ENCODE data around the gene YKT6. TPM values are rescaled to one million over a fixed set of nuclear protein-coding genes. Genes with fewer than 3 reads are reported as not detected.
"Not testable (repeated sequence)": the region's sequence is repeated elsewhere in the genome, so short reads cannot be mapped to it uniquely, and the experiment has no call there.

The YKT6 gene
- total RNA-seq, 1 experiment from 2014 or later, result 111 TPM

DNA sequence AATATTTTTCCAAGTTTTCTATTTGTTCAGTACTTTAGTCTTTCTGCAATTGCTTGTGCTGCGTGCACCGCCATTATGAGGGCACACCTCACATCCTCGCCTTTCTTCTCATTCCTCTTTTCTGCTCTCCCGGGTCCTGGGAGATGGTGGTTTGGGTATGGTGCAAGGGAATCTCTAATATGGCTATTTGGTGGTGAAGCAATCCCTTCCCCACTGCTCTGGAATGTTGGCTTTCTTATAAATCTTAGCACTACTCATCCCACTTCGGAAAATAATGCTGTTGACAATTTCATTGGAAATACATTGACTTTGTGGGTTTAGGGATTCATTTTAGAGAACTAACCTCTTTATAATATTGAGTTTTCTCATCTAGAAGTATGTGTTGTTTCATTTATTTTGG is 9.6 kb upstream of the YKT6 start:
- no peaks in the 10 kb centered on the region; the same call in 1 of the 2 replicates for H3K27me3 ChIP-seq (replicated peaks)
- H3K4me1 ChIP-seq (replicated peaks), result peaks cover 19% of the 10 kb centered on the region
- no peak overlapping the region for H3K4me3 ChIP-seq
- no peak for DNase-seq (ENCODE audit: low read depth in 1 of 2, low spot score in 2 of 2)
- H3K27ac ChIP-seq, result no peak overlapping the region
- H3K36me3 ChIP-seq, result no peaks in the 10 kb centered on the region
- no peaks in the 10 kb centered on the region for H3K9me3 ChIP-seq (replicated peaks)

DNA sequence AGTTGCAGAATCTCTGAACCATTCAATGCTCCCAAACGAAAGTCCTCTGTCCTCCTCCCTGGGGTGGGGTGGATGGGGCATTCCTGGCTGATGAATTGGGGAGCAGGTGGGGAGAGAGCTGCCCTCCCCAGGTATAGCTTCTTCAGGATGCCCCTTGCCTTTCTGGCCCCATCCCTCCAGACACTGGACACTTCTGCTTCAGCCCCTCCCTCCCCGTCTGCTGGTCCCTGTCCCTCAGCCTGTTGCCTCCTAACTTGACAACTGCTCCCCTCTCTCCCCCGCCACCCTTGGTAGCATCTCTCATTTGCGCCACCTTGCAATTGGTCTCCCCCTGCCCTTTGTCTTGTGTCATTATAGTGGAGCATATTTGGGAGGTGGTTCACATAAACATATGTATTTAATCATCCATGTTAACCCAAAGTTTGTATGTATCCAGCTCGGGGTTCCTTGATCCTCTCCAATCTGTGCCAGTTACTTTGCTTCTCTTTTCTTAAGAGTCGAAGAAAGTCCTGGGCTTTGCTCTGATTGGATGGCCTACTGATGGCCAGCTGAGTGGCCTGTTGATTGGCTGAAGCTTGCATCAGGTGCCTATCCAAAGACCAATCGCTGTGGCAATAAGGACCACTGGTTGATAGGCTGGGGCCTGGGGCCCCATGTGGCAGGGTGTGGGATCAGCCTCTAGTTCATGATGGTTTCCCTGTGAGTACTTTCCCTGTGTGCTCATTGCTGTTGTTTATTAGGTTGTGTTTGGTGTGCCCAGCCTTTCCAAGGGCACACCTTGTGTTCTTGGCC is 7.6 kb upstream of the YKT6 start:
- no peaks in the 10 kb centered on the region for H3K9me3 ChIP-seq (replicated peaks)
- H3K27ac ChIP-seq, result no peak overlapping the region

DNA sequence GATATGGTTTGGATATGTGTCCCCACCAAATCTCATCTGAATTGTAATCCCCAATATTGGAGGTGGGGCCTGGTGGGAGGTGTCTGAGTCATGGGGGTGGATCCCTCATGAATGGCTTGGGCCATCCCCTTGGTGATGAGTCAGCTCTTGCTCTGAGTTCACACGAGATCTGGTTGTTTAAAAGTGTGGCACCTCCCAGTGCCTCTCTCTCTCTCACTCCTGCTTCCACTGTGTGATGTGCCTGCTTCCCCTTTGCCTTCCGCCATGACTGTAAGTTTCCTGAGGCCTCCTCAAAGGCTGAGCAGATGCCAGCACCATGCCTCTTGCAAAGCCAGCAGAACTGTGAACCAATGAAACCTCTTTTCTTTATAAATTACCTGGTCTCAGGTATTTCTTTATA is 6.7 kb upstream of the YKT6 start:
- Histone ChIP-seq H3K4me1 (replicated peaks) (0 out of 2 replicates have a peak, but pooled peaks cover 3% of the 10 kb centered on the region), H3K27me3 (replicated peaks) (no peaks in the 10 kb centered on the region; the same call in 1 of the 2 replicates), H3K27ac (no peak overlapping the region), H3K4me3 (no peak overlapping the region), H3K9me3 (replicated peaks) (no peaks in the 10 kb centered on the region), H3K36me3 (no peaks in the 10 kb centered on the region)
- no peak for DNase-seq (ENCODE audit: low read depth in 1 of 2, low spot score in 2 of 2)

More for the DNA sequence above, 7.6 kb upstream of the YKT6 start:
- no peak for DNase-seq (ENCODE audit: low read depth in 1 of 2, low spot score in 2 of 2)
- H3K4me3 ChIP-seq, result no peak overlapping the region
- H3K27me3 ChIP-seq (replicated peaks), result no peaks in the 10 kb centered on the region; the same call in 1 of the 2 replicates
- peaks cover 4% of the 10 kb centered on the region; the same call in 1 of the 2 replicates for H3K4me1 ChIP-seq (replicated peaks)
- no peaks in the 10 kb centered on the region for H3K36me3 ChIP-seq

DNA sequence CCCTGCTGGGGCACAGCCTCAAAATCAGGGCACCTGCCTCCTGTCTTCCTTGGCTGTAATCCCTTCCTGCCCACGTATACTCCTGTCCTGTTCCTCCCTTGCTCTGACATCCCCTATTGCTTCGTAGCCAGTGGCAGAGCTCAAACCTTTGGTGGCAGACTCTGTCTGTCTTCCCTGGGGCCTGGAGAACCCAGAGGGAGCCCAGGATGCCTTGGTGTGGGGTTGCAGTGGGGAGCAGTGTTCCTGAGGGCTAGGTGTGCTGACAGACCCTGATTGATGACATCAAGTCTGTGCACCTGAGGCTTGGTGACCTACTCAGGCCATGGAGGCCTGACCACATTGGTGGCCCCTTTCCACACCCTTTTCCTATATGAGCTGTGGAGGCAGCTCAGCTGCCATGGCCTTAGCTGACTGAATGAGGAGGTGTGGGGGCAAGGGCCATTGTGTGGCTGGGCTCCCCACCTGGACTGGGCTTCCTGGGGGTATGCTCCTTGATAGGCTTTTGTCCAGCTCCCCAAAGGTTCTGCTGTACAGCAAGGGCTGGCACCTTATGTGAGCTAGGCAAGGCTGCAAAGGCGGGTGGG is 6.1 kb upstream of the YKT6 start:
- H3K4me1 ChIP-seq (replicated peaks), result 0 out of 2 replicates have a peak, but pooled peaks cover 3% of the 10 kb centered on the region

DNA sequence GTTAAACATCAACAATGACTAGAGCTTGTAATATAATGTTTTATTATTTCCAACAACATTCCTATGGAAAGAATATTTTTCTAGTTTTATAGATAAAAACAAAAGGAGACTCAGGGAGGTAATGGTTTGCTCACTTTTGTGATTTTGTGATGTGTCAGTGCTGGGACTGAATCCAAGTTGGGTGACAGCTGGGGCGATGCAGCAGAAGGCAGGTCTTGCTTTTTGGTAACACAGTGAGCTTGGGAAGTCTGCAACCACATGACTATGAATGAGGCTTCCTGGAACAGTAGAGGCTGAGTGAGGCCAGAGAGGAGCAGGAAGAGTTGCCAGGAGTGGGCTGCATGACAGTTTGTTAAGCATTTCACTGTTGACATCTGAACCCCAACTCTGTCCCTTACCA is 4.9 kb upstream of the YKT6 start:
- Histone ChIP-seq H3K9me3 (replicated peaks) (no peaks in the 10 kb centered on the region), H3K4me3 (no peak overlapping the region), H3K27me3 (replicated peaks) (no peaks in the 10 kb centered on the region; the same call in 1 of the 2 replicates), H3K27ac (no peak overlapping the region), H3K4me1 (replicated peaks) (0 out of 2 replicates have a peak, but pooled peaks cover 3% of the 10 kb centered on the region), H3K36me3 (peaks cover 1% of the 10 kb centered on the region)
- DNase-seq (ENCODE audit: low read depth in 1 of 2, low spot score in 2 of 2), result no peak

More for the DNA sequence above, 6.1 kb upstream of the YKT6 start:
- H3K27ac ChIP-seq, result no peak overlapping the region
- H3K27me3 ChIP-seq (replicated peaks), result no peaks in the 10 kb centered on the region; the same call in 1 of the 2 replicates
- no peak for DNase-seq (ENCODE audit: low read depth in 1 of 2, low spot score in 2 of 2)
- H3K4me3 ChIP-seq, result no peak overlapping the region
- H3K36me3 ChIP-seq, result no peaks in the 10 kb centered on the region
- H3K9me3 ChIP-seq (replicated peaks), result no peaks in the 10 kb centered on the region

DNA sequence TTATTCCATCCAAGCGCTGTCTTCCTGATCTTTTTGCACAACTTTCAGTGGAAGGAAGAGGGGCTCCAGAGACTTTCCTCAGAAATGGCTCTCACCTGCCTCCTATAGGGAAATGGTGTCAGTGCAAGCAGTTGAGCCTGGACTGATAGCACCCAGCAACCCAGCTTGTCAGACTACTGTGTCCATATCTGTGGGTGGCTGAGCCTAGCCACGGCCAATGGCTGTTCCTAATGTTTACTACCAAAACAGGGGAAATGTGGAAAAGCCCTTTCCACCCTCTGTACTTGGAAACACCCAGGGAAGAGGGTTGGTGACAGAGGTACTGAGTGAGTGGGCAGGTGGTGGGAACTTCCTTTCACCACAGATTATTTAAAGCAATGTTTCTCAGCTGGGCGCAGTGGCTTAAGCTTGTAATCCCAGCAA is 4.3 kb upstream of the YKT6 start:
- no peaks in the 10 kb centered on the region for H3K9me3 ChIP-seq (replicated peaks)
- no peak overlapping the region for H3K27ac ChIP-seq
- H3K27me3 ChIP-seq (replicated peaks), result no peaks in the 10 kb centered on the region
- H3K4me3 ChIP-seq, result no peak overlapping the region
- 0 out of 2 replicates have a peak, but pooled peaks cover 3% of the 10 kb centered on the region for H3K4me1 ChIP-seq (replicated peaks)
- peak in 1 of 2 experiments; percentile 34 for DNase-seq (ENCODE audit: low read depth in 1 of 2, low spot score in 2 of 2)
- H3K36me3 ChIP-seq, result peaks cover 3% of the 10 kb centered on the region

DNA sequence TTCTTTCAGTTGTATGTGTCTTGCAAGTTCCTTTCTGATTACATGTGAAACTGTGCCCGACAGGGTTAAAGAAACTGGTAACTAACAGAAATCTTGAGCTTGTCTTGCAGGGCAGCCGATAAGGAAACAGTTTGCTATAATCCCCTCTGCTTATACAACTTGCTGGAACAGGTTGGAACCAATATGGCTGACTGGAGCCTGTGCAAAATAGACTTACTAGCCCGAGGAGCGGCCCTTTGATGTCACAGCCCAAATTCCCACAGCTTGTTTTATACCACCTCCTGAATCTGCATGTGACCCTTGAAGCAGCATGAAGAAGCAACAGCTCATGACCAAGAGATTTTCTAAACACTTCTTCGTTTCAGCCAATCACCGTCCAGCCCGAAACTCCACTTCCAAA is 3.3 kb upstream of the YKT6 start:
- Histone ChIP-seq H3K27ac (no peak overlapping the region), H3K4me3 (no peak overlapping the region), H3K36me3 (peaks cover 3% of the 10 kb centered on the region), H3K4me1 (replicated peaks) (0 out of 2 replicates have a peak, but pooled peaks cover 7% of the 10 kb centered on the region), H3K9me3 (replicated peaks) (no peaks in the 10 kb centered on the region), H3K27me3 (replicated peaks) (no peaks in the 10 kb centered on the region)
- DNase-seq (ENCODE audit: low read depth in 1 of 2, low spot score in 2 of 2), result no peak

DNA sequence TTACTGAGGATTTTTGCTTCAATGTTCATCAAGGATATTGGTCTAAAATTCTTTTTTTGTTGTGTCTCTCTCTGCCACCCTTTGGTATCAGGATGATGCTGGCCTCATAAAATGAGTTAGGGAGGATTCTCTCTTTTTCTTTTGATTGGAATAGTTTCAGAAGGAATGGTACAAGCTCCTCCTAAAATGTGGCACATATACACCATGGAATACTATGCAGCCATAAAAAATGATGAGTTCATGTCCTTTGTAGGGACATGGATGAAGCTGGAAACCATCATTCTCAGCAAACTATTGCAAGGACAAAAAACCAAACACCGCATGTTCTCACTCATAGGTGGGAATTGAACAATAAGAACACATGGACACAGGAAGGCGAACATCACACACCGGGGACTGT is 615 bp upstream of the YKT6 start:
- not testable (repeated sequence) for H3K4me1 ChIP-seq (replicated peaks); H3K27ac ChIP-seq; H3K9me3 ChIP-seq (replicated peaks); H3K27me3 ChIP-seq (replicated peaks); DNase-seq (ENCODE audit: low read depth in 1 of 2, low spot score in 2 of 2); H3K4me3 ChIP-seq
- H3K36me3 ChIP-seq, result peaks cover 28% of the 10 kb centered on the region

DNA sequence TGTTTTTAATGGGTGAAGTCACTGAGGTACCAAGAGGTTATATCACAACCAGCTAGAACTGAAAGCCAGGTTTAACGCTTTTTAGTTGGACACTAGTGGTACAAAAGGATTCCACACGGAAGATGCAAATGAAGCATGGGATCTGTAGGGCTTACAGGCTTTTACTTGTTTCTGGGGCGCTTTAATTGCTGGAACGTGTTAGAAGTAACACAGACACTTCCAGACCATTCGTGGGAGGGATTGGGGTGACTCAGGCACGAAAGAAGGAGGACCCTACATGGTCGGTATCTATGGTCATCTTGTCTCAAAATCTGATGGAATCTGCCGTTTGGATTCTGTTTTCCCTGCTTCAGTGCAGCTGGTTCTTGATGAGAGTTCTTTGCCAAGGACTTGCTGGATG is 1.0 kb downstream of the YKT6 start:
- Histone ChIP-seq H3K27ac (no peak overlapping the region), H3K4me1 (replicated peaks) (0 out of 2 replicates have a peak, but pooled peaks cover 5% of the 10 kb centered on the region), H3K4me3 (peak overlapping the region; percentile 92), H3K27me3 (replicated peaks) (no peaks in the 10 kb centered on the region), H3K36me3 (peaks cover 44% of the 10 kb centered on the region), H3K9me3 (replicated peaks) (no peaks in the 10 kb centered on the region)
- no peak for DNase-seq (ENCODE audit: low read depth in 1 of 2, low spot score in 2 of 2)

DNA sequence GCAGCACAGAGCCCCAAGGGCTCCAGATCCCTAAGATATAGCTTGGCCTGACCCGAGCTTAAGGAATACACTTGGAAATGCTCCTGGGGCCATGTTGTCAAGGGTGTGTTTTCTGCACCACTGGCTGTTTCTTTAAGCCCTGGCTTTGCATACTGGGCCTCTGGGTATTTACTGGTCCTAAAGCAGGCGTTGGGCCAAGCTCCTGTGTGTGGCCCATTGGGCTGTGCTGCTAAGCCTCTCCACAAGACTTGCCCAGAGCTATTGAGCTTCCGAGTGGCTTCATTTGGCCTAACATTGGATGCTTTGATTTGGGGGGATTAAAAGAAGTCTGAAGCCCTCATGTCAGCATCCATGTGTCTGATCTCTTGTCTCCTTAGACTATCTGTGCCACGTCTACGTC is 5.2 kb downstream of the YKT6 start:
- peaks cover 84% of the 10 kb centered on the region for H3K36me3 ChIP-seq

DNA sequence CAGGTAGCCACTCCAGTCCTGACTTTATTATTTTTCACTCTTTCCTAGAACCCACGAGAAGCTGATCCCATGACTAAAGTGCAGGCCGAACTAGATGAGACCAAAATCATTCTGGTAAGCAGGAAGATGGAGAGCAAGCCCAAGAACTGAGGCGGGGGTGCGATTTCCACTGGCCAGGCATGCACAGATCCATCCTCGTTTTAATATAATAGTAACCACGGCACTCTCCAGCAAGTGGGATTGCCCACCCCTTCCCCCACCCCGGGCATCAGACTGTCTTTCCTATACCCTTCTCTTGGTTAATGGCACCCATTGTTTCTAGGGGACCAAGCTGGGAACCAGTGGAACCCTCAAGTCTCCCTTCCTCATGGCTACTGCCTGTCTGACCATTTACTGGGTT is 7.3 kb downstream of the YKT6 start:
- peaks cover 91% of the 10 kb centered on the region for H3K36me3 ChIP-seq
- no peak overlapping the region for H3K27ac ChIP-seq
- no peaks in the 10 kb centered on the region for H3K4me1 ChIP-seq (replicated peaks)
- H3K4me3 ChIP-seq, result no peak overlapping the region
- no peak for DNase-seq (ENCODE audit: low read depth in 1 of 2, low spot score in 2 of 2)
- no peaks in the 10 kb centered on the region for H3K27me3 ChIP-seq (replicated peaks)
- no peaks in the 10 kb centered on the region for H3K9me3 ChIP-seq (replicated peaks)

More for the DNA sequence above, 5.2 kb downstream of the YKT6 start:
- DNase-seq (ENCODE audit: low read depth in 1 of 2, low spot score in 2 of 2), result no peak
- no peak overlapping the region for H3K27ac ChIP-seq
- H3K4me1 ChIP-seq (replicated peaks), result 0 out of 2 replicates have a peak, but pooled peaks cover 5% of the 10 kb centered on the region
- no peak overlapping the region for H3K4me3 ChIP-seq
- no peaks in the 10 kb centered on the region for H3K9me3 ChIP-seq (replicated peaks)
- H3K27me3 ChIP-seq (replicated peaks), result no peaks in the 10 kb centered on the region

DNA sequence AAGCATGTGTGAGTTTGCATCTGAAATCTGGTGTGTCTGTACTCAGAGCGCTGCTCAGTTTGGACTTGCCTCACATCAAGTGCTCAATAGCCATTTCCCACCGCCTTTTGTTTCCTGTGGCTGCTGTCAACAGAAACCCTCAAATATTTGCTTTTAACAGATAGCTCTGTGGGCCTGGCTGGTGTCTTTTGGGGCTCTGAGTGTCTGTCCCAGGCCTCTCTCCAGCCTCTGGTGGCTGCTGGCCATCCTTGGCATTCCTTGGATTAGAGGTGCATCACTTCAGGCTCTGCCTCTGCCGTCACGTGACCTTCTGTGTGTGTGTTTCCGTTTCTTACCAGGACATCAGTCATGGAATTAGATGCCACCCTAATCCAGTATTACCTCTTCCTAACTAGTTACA is 9.3 kb downstream of the YKT6 start:
- Histone ChIP-seq H3K27me3 (replicated peaks) (no peaks in the 10 kb centered on the region), H3K36me3 (peaks cover 93% of the 10 kb centered on the region), H3K4me1 (replicated peaks) (no peaks in the 10 kb centered on the region), H3K4me3 (no peak overlapping the region), H3K9me3 (replicated peaks) (no peaks in the 10 kb centered on the region), H3K27ac (no peak overlapping the region)
- DNase-seq (ENCODE audit: low read depth in 1 of 2, low spot score in 2 of 2), result no peak

DNA sequence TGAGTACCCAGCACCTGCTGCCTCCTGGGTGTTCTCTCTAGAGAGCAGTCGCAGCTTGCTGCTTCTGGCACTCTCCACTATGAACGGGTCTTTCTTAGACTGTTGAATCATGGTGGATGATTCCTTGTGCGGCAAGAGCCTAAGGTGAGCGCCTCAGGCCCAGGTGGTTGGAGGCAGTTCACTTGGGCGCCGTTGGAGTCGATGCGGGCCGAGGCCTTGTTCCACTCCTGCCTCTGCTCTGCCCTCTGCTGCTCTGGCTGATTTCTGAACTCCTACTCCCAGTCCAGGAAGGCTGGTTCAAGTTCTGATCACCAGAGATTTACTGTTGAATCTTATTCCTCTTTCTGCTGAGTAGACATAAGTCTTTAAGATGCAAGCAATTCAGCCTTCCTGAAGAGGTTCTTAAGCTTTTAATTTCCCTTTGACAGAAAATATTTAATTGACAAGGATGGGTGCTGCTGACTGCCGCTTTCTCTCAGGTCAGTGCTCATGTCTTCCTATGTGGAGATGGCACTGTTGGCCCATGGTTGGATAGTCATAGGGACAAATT is 10.4 kb downstream of the YKT6 start:
- H3K4me1 ChIP-seq (replicated peaks), result no peaks in the 10 kb centered on the region
- H3K4me3 ChIP-seq, result no peak overlapping the region
- no peak overlapping the region for H3K27ac ChIP-seq
- no peaks in the 10 kb centered on the region for H3K27me3 ChIP-seq (replicated peaks)
- no peaks in the 10 kb centered on the region for H3K9me3 ChIP-seq (replicated peaks)
- H3K36me3 ChIP-seq, result peaks cover 83% of the 10 kb centered on the region
- DNase-seq (ENCODE audit: low read depth in 1 of 2, low spot score in 2 of 2), result no peak

DNA sequence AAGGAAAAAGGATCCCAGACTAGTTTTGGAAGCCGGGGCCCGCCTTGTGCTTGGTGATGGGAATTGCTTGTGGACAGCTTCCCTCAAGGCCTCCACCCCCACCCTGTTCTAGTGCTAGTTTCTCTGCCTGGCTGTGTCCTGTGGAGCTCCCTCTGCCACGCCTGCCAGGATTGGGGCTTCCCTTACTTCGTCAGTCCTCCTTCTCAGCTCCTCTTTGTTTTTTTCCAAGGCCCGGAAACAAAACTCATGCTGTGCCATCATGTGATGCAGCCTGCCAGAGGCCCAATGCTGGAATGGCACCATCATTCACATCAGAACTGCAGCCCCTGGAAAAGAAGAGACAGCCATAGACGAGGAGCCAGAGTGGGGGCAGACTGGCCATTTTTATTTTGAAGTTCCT is 11.2 kb downstream of the YKT6 start:
- no peak for DNase-seq (ENCODE audit: low read depth in 1 of 2, low spot score in 2 of 2)
- H3K27me3 ChIP-seq (replicated peaks), result no peaks in the 10 kb centered on the region
- H3K4me1 ChIP-seq (replicated peaks), result no peaks in the 10 kb centered on the region
- no peaks in the 10 kb centered on the region for H3K9me3 ChIP-seq (replicated peaks)
- H3K36me3 ChIP-seq, result peaks cover 74% of the 10 kb centered on the region
- no peak overlapping the region for H3K27ac ChIP-seq
- no peak overlapping the region for H3K4me3 ChIP-seq

All from SJSA1 (cell line).